Fibroblast of lung (primary cell): ENCODE results near the gene PGBD1.

Experiments
- CTCF ChIP-seq, 2 donors: IDR thresholded peaks in 1 of 2; conservative IDR thresholded peaks in 1 of 2; 1 replicate in 1 of 2; 2 replicates in 1 of 2; pipeline ENCODE4 v1.5.1; 2011 to 2012; ENCODE audit warnings: low read length in 2 of 2, control low read depth in 1 of 2, inconsistent platforms in 1 of 2, low read depth in 1 of 2, mild to moderate bottlenecking in 1 of 2
- EZH2 ChIP-seq: IDR thresholded peaks from 2 replicates; pipeline ENCODE4 v1.5.1; 2012; ENCODE audit warnings: low read length, control low read depth, mild to moderate bottlenecking; ENCODE audit errors: missing control alignments

- no peak for TF ChIP-seq CTCF (conservative IDR thresholded peaks at IDR 0.05 in 1 of 2, IDR thresholded peaks at IDR 0.05 in 1 of 2; ENCODE audit: low read depth in 1 of 2, low read length in 2 of 2)
- no peak for TF ChIP-seq EZH2
Observed at GRCh38 chr6:28243946-28244345, 37.4 kb upstream of the PGBD1 start.
